Stimulated activated CD4-positive, alpha-beta T cell treated with anti-CD3 and anti-CD28 coated beads, Interleukin-2, amount 100 ng/mL, for 4 hours (primary cell): ENCODE results near the gene SGMS2.
"Not testable (repeated sequence)": the region's sequence is repeated elsewhere in the genome, so short reads cannot be mapped to it uniquely, and the experiment has no call there.

Source experiments
- DNase-seq: peaks from one replicate; pipeline ENCODE4 v3.0.0-alpha.2; 2020; ENCODE audit warnings: low read depth

Gene SGMS2

GRCh38 chr4:107908377-107908776 is 83.6 kb downstream of the SGMS2 start:
- no peak for DNase-seq

DNA sequence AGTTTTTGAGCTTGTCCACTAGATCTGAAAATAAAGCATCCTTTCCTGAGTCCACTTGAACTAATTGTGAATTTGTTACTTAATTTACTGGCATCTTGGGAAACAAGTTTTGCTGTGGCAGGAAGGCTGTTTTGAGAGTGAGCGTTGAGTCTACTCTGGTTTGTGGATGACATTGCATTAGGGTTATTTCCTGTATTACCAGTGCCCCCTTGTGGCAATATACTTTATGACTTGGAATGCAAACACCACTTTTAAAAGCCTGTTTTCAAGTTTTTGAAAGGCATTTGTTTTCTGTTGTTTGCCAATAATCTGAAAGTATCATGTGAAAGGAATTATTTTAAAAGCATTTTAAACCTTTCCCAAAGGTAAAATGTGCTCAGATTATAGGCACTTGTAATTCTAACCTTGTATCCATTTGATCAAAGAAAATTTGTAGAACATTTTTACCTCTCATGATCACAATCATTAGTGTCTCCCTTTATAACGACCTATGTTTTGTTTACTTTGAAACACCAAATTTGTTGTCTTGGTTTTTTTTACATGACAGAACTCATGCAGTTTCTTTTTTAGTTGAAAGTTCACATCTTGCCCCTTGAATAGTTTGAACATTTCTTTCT is 88.7 kb downstream of the SGMS2 start:
- DNase-seq: peak; percentile 17

DNA sequence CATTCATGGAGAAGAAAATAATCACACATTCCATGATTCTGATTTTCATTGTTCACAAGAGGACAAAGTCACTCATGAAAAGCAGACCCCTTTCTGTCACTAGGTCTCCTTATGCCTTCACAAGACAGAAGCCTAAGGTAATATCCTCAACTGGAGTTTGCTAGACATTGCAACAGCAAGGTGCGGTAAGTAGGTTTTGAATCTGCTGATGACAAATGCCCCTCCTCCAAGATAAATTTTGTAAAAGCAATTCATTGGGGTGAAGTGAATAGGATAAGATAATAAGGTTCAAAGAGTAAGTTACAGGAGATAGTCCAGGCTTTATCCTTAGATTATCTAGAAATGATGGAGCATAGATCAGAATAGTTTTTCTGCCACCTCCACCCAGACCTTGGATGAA is 90.5 kb downstream of the SGMS2 start:
- DNase-seq: no peak

- DNase-seq: no peak
Observed at GRCh38 chr4:107916623-107917022, 91.9 kb downstream of the SGMS2 start.

- no peak for DNase-seq
Observed at GRCh38 chr4:107917500-107917899, 92.8 kb downstream of the SGMS2 start.

DNA sequence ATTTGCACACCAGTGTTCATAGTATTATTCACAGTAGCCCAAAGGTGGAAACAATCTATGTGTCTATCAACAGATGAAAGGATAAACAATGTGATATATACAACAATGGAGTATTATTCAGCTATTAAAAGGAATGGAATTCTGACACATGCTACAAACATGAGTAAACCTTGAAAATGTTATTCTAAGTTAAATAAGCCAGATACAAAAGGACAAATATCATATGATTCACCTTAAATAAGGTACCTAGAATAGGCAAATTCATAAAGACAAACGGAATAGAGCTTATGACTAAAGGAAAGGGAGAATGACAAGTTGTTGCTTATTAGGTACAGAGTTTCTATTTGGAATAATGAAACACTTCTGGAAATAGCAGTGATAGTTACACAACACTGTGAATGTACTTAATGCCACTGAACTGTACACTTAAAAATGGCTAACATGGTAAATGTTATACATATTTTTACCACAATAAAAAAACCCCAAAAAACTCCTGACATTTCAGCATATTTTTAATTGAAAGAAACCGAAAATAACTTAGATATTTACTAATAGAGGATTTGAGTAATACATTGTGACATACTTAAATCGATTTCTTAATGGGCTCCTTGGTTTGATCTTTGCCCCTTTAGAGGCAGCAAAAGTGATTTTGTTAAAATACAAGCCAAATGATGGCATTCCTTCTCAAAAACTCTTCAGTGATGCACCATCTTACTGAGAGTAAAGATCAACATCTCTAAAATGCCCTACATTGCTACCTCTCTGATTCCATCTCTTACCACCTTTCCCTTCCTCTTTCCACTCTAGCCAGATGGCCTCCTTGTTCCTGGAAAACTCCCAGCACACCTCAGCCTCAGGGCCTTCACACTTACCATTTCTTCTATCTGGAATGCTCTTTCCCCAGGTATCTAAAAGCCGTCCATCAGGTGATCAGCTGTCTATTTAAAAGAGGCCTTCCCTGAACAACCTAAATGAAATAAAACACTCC is 98.0 kb downstream of the SGMS2 start:
- DNase-seq: no peak

DNA sequence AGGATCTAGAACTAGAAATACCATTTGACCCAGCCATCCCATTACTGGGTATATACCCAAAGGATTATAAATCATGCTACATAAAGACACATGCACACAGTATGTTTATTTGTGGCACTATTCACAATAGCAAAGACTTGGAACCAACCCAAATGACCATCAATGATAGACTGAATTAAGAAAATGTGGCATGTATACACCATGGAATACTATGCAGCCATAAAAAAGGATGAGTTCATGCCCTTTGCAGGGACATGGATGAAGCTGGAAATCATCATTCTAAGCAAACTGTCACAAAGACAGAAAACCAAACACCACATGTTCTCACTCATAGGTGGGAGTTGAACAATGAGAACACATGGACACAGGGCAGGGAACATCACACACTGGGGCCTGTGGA is 101.0 kb downstream of the SGMS2 start:
- DNase-seq: not testable (repeated sequence)

- not testable (repeated sequence) for DNase-seq
Observed at GRCh38 chr4:107926875-107927274, 102.1 kb downstream of the SGMS2 start.

- DNase-seq: peak; percentile 69
Observed at GRCh38 chr4:107930821-107931774, 106.4 kb downstream of the SGMS2 start, which contains the start of gene CYP2U1. TSS of gene CYP2U1 (plus strand) at chr4:107931549. CDS start at chr4:107931644, 95 bp downstream.

DNA sequence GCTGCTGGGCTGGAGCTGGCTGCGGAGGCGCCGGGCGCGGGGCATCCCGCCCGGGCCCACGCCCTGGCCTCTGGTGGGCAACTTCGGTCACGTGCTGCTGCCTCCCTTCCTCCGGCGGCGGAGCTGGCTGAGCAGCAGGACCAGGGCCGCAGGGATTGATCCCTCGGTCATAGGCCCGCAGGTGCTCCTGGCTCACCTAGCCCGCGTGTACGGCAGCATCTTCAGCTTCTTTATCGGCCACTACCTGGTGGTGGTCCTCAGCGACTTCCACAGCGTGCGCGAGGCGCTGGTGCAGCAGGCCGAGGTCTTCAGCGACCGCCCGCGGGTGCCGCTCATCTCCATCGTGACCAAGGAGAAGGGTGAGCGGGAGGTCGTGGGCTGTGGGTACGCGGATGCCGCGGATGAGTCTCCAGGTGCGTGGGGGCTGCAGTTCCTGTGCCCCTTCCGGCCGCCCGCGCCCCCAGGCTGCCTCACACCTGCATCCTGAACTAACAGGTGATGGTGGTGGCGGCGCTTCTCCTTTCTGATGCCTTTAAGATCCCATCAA is 107.1 kb downstream of the SGMS2 start:
- peak; percentile 26 for DNase-seq

- DNase-seq: no peak
Observed at GRCh38 chr4:107935246-107935645, 110.5 kb downstream of the SGMS2 start.

DNA sequence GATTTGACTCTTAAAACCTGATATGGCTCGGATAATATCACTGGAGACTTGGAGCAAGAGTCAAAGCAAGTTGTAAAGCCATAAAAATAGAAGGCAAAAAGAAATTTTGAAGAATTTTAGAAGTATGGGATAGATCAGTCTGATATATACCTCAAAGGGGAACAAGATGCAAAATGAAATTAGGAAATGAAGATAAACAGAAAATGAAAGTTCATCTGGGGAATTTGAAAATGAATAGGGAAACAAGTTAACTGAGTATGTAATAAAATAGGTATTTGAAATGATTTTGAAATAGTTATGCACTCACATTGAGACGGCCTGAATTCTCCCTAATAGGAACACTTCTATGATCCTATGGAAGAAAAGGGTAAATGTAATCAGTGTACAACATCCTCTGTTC is 112.3 kb downstream of the SGMS2 start:
- no peak for DNase-seq

- DNase-seq: no peak
Observed at GRCh38 chr4:107939307-107939706, 114.6 kb downstream of the SGMS2 start.

DNA sequence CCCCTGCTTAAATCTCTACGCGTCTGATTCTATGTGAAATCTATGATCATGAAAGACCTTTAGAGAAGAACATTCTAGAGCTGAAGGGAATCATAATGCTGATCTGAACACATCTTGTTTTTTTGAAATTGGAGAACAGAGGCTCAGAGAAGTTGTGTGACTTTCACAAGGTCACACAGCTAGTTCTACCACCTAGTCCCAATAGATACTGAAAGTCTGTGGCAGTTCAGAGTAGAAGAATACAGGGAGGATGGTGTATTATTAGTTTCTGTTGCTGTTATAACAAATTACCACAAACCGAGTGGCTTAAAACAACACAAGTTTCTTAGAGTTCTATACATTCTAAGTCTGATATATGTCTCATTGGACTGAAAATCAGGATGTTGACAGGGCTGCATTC is 121.1 kb downstream of the SGMS2 start:
- no peak for DNase-seq

DNA sequence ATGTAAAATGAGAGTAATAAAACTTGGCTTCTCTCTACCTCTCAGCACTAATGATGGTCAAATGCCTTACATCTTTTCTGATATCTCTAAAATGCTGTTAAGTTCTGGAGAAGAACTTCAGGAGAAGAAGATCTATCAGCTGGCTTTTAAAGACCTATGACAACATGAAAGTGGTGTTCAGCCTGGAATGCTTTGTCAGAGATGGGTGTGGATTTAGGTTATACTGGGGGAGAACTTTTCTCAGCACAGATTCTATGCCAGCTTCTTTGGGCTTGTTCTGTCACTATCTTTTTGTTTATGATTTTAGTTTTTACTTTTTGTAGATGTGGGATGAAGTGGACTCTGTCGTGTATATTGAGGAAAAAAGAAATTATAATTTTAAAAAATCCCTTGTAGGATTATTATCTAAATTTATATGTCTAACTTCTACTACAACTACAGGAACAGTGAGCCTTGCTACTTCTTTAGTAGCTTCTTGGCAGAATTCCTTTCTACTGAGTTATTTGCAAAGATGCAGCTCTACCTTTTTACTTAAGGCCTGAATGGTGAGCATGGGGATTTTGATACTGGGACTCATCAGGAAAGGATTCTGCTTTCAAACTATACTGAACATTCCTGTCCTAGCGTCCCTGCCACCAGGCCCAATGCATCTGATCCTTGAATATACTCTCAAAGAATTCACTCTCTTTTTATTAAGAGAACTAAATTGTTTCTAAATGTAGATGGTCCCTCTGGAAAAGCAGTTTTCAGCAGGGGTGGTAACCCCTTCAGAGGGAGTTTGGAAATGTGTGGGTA is 126.2 kb downstream of the SGMS2 start:
- DNase-seq: no peak

DNA sequence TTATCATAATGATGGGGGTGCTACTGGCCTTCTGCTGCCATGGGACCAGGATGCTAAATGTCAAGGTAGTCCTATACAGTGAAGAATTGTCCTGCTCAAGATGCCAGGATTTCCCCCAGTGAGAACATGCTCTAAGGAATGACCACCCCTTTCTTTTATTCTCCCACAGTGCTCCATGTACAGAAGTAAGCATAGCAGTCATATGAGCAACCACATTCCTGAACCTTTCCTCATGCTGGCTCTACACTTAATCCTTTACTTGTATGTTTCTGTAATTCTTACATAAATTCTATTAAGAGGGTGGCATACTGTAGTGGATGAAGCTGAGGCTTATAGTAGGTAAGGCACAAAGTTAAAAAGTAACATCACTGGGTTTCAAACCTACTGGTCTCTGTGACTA is 126.8 kb downstream of the SGMS2 start:
- no peak for DNase-seq

DNA sequence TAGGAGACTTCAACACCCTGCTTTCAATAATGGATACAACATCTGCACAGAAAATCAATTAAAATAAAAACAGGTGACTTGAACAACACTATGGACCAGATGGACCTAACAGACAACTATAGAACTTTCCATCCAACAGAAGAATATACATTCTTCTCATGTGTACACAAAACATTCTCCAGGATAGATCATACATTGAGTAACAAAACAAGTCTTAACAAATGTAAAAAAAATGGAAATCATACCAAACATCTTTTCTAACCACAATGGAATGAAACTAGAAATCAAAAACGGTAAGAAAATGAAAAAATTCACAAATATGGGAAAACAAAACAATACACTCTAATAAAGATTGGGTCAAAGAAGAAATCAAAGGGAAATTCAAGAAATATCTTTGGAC is 131.3 kb downstream of the SGMS2 start:
- no peak for DNase-seq
